ENCODE results near the gene LTB4R2. TPM values are rescaled to one million over a fixed set of nuclear protein-coding genes. Genes with fewer than 3 reads are reported as not detected.

LTB4R2 gene
- total RNA-seq, 4 donors from 2014 or later = 131 to 184 (median 156) TPM

DNA sequence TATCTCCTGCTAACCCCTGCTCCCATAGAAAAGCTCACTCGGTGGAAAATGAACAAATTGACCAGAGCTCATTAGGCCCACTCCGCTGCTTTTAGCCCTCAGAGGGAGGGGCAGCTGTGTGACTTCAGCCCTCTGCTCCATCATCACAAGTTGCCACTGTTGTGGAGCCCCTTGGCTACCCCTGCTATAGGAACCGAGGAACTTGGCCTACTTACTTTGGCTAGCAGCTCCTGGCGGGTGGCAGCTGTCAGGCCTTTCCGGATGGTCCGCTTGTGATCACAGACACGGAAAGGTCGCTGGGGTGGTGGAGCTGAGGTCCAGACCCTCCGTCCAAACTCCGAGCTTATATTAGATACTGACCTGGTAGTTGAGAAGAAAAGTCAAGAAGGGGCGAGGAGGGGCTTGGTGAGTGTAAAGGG is 2.8 kb upstream of the LTB4R2 start:
- no peak for TF ChIP-seq POLR2A (IDR thresholded peaks at IDR 0.05)
- TF ChIP-seq EP300 (IDR thresholded peaks at IDR 0.05) = no peak
- TF ChIP-seq POLR2AphosphoS5 (IDR thresholded peaks at IDR 0.05) = no peak
- TF ChIP-seq, protein P1, sequence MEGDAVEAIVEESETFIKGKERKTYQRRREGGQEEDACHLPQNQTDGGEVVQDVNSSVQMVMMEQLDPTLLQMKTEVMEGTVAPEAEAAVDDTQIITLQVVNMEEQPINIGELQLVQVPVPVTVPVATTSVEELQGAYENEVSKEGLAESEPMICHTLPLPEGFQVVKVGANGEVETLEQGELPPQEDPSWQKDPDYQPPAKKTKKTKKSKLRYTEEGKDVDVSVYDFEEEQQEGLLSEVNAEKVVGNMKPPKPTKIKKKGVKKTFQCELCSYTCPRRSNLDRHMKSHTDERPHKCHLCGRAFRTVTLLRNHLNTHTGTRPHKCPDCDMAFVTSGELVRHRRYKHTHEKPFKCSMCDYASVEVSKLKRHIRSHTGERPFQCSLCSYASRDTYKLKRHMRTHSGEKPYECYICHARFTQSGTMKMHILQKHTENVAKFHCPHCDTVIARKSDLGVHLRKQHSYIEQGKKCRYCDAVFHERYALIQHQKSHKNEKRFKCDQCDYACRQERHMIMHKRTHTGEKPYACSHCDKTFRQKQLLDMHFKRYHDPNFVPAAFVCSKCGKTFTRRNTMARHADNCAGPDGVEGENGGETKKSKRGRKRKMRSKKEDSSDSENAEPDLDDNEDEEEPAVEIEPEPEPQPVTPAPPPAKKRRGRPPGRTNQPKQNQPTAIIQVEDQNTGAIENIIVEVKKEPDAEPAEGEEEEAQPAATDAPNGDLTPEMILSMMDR (IDR thresholded peaks at IDR 0.05) = no peak
- Histone ChIP-seq H3K27me3 (no peaks in the 10 kb centered on the region), H3K27ac (no peak overlapping the region), H3K4me3 (no peak overlapping the region), H3K9me3 (no peaks in the 10 kb centered on the region), H3K36me3 (peaks cover 54% of the 10 kb centered on the region), H3K4me1 (peaks cover 48% of the 10 kb centered on the region)
- no peak for DNase-seq (ENCODE audit: low spot score in 2 of 2)
- WGBS = 80% methylated on average over 11 of the region's 11 CpGs

DNA sequence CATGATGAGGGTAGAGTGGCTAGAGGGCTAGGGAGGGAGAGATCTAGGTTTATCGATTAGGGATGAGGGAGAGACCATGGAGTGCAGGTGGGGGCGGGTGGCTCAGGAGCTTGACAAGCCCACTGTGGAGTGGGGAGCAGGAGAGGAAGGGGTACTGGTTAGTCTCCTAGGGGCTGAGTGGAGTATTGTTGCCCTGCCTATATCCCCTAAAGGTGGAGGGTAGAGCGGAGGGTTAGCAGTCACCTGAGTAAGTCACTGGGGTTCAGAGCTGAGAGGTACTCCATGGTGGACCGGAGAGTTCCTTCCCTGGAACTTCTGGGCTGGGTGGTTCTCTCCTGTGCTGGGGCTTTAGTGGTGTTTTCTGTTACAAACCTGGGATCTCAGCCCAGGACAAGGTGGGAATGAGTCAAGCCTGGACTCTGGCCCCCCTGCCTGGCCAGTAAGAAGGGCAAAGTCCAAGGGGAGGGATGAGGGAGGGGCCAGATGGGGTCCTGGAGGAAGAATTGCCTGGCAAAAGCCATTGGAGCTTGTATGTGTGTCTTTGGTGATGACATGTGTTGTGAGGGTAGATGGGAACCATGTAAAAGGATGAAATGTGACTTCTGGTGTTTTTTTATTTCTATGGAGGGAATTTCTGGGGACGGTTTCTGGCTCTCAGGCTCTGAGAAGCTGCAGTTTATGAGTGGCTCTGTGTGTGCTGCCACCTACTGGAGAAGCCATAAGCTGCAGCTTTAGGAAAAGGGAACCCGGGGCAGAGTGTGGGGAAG is 2.2 kb upstream of the LTB4R2 start, which contains the start of gene CIDEB:
CIDEB (minus strand) TSS at position 403 of the 767 bp plus-strand sequence; CDS start at position 284, 119 bp downstream.
- Histone ChIP-seq H3K9me3 (no peaks in the 10 kb centered on the region), H3K36me3 (peaks cover 48% of the 10 kb centered on the region), H3K4me3 (no peak within 1 kb of the TSS), H3K27me3 (no peaks in the 10 kb centered on the region), H3K27ac (no peak within 1 kb of the TSS), H3K4me1 (peaks cover 54% of the 10 kb centered on the region)
- TF ChIP-seq, protein P1 (IDR thresholded peaks at IDR 0.05) = peak; percentile 76 to 92
- TF ChIP-seq POLR2AphosphoS5 (IDR thresholded peaks at IDR 0.05) = no peak
- peak in 1 of 2 donors; percentile 86 for DNase-seq (ENCODE audit: low spot score in 2 of 2)
- WGBS = 51% methylated on average over 6 of the region's 6 CpGs

DNA sequence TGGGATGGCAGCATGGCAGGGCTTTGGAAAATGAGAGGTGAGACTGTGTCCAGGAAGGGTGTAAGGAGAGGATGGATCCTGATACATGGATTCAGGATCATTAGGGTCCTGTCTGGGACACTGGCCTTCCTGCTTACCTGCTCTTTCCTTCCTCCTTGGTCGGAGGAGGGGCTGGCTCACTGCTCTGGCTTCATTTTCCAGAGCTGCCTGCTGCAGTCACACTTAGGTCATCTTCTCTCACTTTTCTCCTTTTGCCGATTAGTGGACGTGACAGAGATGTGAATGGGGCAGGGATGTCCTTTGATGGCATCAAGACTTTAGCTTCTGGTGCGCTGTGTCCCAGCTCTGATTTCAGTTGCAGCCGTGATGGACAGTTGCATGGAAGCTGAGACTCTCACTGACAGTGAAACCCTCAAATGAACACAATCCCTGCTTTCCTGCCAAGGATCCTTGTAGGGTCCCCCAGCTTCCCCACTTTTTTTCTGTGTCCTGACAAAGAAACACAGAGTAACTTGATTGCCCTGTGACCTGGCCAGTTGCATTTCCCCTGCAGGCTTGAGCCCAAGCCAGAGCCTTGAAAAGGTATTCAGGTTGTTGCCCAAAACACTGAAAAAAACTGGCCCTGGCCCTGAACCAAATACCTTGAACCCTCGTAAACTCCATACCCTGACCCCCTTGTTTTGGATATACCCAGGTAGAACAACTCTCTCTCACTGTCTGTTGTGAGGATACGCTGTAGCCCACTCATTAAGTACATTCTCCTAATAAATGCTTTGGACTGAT is 1.4 kb upstream of the LTB4R2 start:
- Histone ChIP-seq H3K27ac (no peak overlapping the region), H3K36me3 (peaks cover 40% of the 10 kb centered on the region), H3K4me3 (no peak overlapping the region), H3K27me3 (no peaks in the 10 kb centered on the region), H3K9me3 (no peaks in the 10 kb centered on the region), H3K4me1 (peaks cover 61% of the 10 kb centered on the region)
- WGBS = 80% methylated on average over 7 of the region's 7 CpGs
- no peak for DNase-seq (ENCODE audit: low spot score in 2 of 2)
- TF ChIP-seq EP300 (IDR thresholded peaks at IDR 0.05) = no peak
- no peak for TF ChIP-seq POLR2AphosphoS5 (IDR thresholded peaks at IDR 0.05)
- no peak for TF ChIP-seq POLR2A (IDR thresholded peaks at IDR 0.05)
- TF ChIP-seq, protein P1 (IDR thresholded peaks at IDR 0.05) = no peak

DNA sequence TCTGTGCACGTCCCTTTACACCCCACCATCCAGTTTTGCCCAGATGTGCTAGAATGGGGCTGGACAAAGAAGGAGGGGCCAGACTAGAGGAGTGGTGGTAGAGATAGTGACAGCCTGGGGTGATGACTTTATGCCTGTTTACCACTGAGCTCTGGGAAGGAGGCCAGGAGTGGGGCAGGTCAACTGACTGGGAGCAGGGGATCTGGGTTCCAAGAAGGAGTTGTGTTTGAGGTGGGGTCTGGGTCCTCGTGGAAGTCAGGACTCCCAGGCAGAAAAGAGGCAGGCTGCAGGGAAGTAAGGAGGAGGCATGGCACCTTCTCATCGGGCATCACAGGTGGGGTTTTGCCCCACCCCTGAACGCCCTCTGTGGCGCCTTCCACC is 315 bp downstream of the LTB4R2 start:
- DNase-seq (ENCODE audit: low spot score in 2 of 2) = no peak
- H3K4me1 ChIP-seq = peaks cover 78% of the 10 kb centered on the region
- WGBS = 17% methylated on average over 2 of the region's 5 CpGs

More for the DNA sequence above, 315 bp downstream of the LTB4R2 start:
- no peak for TF ChIP-seq POLR2A (IDR thresholded peaks at IDR 0.05)
- TF ChIP-seq, protein P1 (IDR thresholded peaks at IDR 0.05) = no peak
- TF ChIP-seq EP300 (IDR thresholded peaks at IDR 0.05) = no peak
- no peak for TF ChIP-seq POLR2AphosphoS5 (IDR thresholded peaks at IDR 0.05)
- H3K27ac ChIP-seq = peak overlapping the region; percentile 89
- H3K27me3 ChIP-seq = no peaks in the 10 kb centered on the region
- H3K4me3 ChIP-seq = peak overlapping the region; percentile 63
- peaks cover 23% of the 10 kb centered on the region for H3K36me3 ChIP-seq
- no peaks in the 10 kb centered on the region for H3K9me3 ChIP-seq

Data from suprapubic skin (tissue), 4 donors.